ENCODE results near the gene NINJ1. TPM values are rescaled to one million over a fixed set of nuclear protein-coding genes. Genes with fewer than 3 reads are reported as not detected.
A peak's percentile ranks its signal among the peaks of the same experiment; 100 is the strongest.

NINJ1 gene
- total RNA-seq, 1 experiment from 2014 or later, result 30.5 TPM

GRCh38 chr9:93097511-93098201 is 36.4 kb downstream of the NINJ1 start:
- POLR2A ChIA-PET (ENCODE audit: unreplicated experiment), result no interaction called here
- H2AFZ ChIP-seq (ENCODE audit: low read length), result no peak overlapping the region
- peaks cover 61% of the 10 kb centered on the region for H3K79me2 ChIP-seq (ENCODE audit: low read length)
- H3K4me2 ChIP-seq (ENCODE audit: low read length), result peak overlapping the region; percentile 95
- no peaks in the 10 kb centered on the region for H3K27me3 ChIP-seq (ENCODE audit: low read length)
- no peak for ATAC-seq
- H4K20me1 ChIP-seq (ENCODE audit: low read length), result no peaks in the 10 kb centered on the region
- intact Hi-C loops (cut with micrococcal nuclease), result loop anchor here (2.0 to 10.0 kb wide), 3 partner anchors 37 to 223 kb away; partner anchors contain the start of gene ZNF484
- no TSS peak for BruUV-seq (replicated peaks)
- no peaks in the 10 kb centered on the region for H3K9me3 ChIP-seq (ENCODE audit: low read length)
- peaks cover 24% of the 10 kb centered on the region for H3K4me1 ChIP-seq (ENCODE audit: insufficient read depth, low read length)
- DNase-seq, result peak; percentile 9
- peak overlapping the region; percentile 79 for H3K9ac ChIP-seq (ENCODE audit: low read length)
- H3F3A ChIP-seq (ENCODE audit: low read length, unreplicated experiment), result no peaks in the 10 kb centered on the region
- CTCF ChIA-PET, result no interaction called here
- no peak for TF ChIP-seq EZH2phosphoT487 (IDR thresholded peaks at IDR 0.05; ENCODE audit: borderline replicate concordance, low read length)
- no peak for TF ChIP-seq CTCF (conservative IDR thresholded peaks at IDR 0.05; ENCODE audit: low read depth, low read length)
- no peak for TF ChIP-seq EZH2 (IDR thresholded peaks at IDR 0.05; ENCODE audit: low read length, unreplicated experiment)
- H3K9me2 ChIP-seq (replicated peaks; ENCODE audit: low read length), result no peaks in the 10 kb centered on the region
- no peaks in the 10 kb centered on the region for H3K36me3 ChIP-seq (ENCODE audit: low read depth, low read length)
- peak overlapping the region; percentile 91 for H3K4me3 ChIP-seq (ENCODE audit: low read length)
- H3K27ac ChIP-seq (ENCODE audit: low read length), result peak overlapping the region; percentile 79

- POLR2A ChIA-PET (ENCODE audit: unreplicated experiment), result no interaction called here
- H2AFZ ChIP-seq (ENCODE audit: low read length), result peak overlapping the region; percentile 86
These were observed 37.2 kb downstream of the NINJ1 start for GRCh38 chr9:93096811-93097382.

More at GRCh38 chr9:93096811-93097382, 37.2 kb downstream of the NINJ1 start:
- Histone ChIP-seq H3K9me2 (replicated peaks; ENCODE audit: low read length) (no peaks in the 10 kb centered on the region), H3K27me3 (ENCODE audit: low read length) (no peaks in the 10 kb centered on the region), H3K36me3 (ENCODE audit: low read depth, low read length) (no peaks in the 10 kb centered on the region), H3F3A (ENCODE audit: low read length, unreplicated experiment) (no peaks in the 10 kb centered on the region), H3K79me2 (ENCODE audit: low read length) (peaks cover 53% of the 10 kb centered on the region), H3K27ac (ENCODE audit: low read length) (no peak overlapping the region), H3K9ac (ENCODE audit: low read length) (peak overlapping the region; percentile 79), H3K9me3 (ENCODE audit: low read length) (no peaks in the 10 kb centered on the region), H3K4me3 (ENCODE audit: low read length) (peak overlapping the region; percentile 91), H4K20me1 (ENCODE audit: low read length) (no peaks in the 10 kb centered on the region), H3K4me2 (ENCODE audit: low read length) (peak overlapping the region; percentile 95), H3K4me1 (ENCODE audit: insufficient read depth, low read length) (peaks cover 28% of the 10 kb centered on the region)
- intact Hi-C loops (cut with micrococcal nuclease), result loop anchor here (2.0 to 10.0 kb wide), 2 partner anchors 94 to 222 kb away; partner anchors contain the start of gene ZNF484
- CTCF ChIA-PET, result no interaction called here
- BruUV-seq (replicated peaks), result TSS peak; percentile 42
- no peak for ATAC-seq
- DNase-seq, result no peak
- TF ChIP-seq EZH2 (IDR thresholded peaks at IDR 0.05; ENCODE audit: low read length, unreplicated experiment), result no peak
- no peak for TF ChIP-seq CTCF (conservative IDR thresholded peaks at IDR 0.05; ENCODE audit: low read depth, low read length)
- TF ChIP-seq EZH2phosphoT487 (IDR thresholded peaks at IDR 0.05; ENCODE audit: borderline replicate concordance, low read length), result no peak
